Body of pancreas (tissue), 4 donors: ENCODE results near the gene TBL1X.

Source experiments
- CTCF ChIP-seq, 7 experiments: fragments of 450-650 bp in 4 of 7; fragments of 200-600 bp in 3 of 7; sonication (generic) in 3 of 7; IDR thresholded peaks; one replicate each; pipeline ENCODE4 v1.5.1; 2016 to 2019; ENCODE audit warnings: antibody characterized with exemption in 7 of 7
- POLR2A ChIP-seq, 3 donors: fragments of 450-650 bp; IDR thresholded peaks; one replicate each; pipeline ENCODE4 v1.6.1; 2016; ENCODE audit warnings: antibody characterized with exemption in 3 of 3, mild to moderate bottlenecking in 2 of 3

- TF ChIP-seq CTCF (IDR thresholded peaks at IDR 0.05) (no peak), POLR2A (IDR thresholded peaks at IDR 0.05) (no peak)
These were observed 324.7 kb downstream of the TBL1X start for GRCh38 chrX:9789555-9789954.
